Measurements from ENCODE around the gene CYP2E1.

Gene CYP2E1

DNA sequence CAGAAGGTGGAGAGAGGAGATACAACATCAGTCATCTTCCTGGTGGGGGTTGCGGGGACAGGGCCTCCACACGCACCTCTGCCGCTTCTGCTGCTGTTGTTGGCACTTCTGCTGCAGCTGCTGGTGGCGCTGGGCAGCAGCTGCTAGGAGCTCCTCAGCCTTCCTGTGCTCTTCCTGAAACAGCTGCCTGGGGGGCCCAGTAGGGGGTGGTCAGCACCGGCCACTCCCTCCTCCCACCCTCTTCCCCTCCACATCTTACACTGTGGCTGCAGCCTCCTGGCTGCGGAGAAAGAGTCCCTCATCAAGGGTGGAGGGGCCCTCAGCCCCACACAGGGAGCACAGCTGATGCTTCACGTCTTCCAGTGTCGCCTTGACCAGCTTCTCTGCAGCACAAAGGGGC, 28.4 kb downstream of the CYP2E1 start:
- no peak overlapping the region for H3K27ac ChIP-seq
- TF ChIP-seq ZFX (IDR thresholded peaks at IDR 0.05) = no peak
- TF ChIP-seq, protein P1, sequence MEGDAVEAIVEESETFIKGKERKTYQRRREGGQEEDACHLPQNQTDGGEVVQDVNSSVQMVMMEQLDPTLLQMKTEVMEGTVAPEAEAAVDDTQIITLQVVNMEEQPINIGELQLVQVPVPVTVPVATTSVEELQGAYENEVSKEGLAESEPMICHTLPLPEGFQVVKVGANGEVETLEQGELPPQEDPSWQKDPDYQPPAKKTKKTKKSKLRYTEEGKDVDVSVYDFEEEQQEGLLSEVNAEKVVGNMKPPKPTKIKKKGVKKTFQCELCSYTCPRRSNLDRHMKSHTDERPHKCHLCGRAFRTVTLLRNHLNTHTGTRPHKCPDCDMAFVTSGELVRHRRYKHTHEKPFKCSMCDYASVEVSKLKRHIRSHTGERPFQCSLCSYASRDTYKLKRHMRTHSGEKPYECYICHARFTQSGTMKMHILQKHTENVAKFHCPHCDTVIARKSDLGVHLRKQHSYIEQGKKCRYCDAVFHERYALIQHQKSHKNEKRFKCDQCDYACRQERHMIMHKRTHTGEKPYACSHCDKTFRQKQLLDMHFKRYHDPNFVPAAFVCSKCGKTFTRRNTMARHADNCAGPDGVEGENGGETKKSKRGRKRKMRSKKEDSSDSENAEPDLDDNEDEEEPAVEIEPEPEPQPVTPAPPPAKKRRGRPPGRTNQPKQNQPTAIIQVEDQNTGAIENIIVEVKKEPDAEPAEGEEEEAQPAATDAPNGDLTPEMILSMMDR (conservative IDR thresholded peaks at IDR 0.05) = no peak

DNA sequence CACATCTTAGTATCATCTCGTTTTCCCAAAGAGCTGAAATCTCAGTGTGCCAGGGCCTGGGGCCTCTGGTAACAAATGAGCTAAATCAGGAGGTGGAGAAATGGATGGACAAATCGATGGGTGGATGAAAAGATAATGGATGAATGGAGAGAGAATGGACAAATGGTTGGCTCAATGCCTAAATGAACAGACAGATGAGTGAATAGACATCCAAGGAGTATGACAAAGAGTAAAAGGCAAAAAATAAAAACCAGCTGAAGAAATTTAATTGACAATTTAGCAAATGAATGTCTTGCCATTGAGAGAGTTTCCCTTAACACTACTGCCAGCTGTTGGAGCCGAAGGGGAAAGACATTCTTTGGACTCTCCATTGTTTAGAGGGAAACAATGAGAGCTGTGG, 30.2 kb downstream of the CYP2E1 start:
- H3K27ac ChIP-seq = no peak overlapping the region
- TF ChIP-seq, protein P1 (conservative IDR thresholded peaks at IDR 0.05) = no peak
- TF ChIP-seq ZFX (IDR thresholded peaks at IDR 0.05) = no peak

GRCh38 chr10:133559216-133559615, 32.1 kb downstream of the CYP2E1 start:
- no peak overlapping the region for H3K27ac ChIP-seq
- no peak for TF ChIP-seq ZFX (IDR thresholded peaks at IDR 0.05)
- TF ChIP-seq, protein P1 (conservative IDR thresholded peaks at IDR 0.05) = no peak

GRCh38 chr10:133564816-133565215, 37.7 kb downstream of the CYP2E1 start:
- H3K27ac ChIP-seq = no peak overlapping the region
- TF ChIP-seq, protein P1 (conservative IDR thresholded peaks at IDR 0.05) = no peak
- TF ChIP-seq ZFX (IDR thresholded peaks at IDR 0.05) = no peak

DNA sequence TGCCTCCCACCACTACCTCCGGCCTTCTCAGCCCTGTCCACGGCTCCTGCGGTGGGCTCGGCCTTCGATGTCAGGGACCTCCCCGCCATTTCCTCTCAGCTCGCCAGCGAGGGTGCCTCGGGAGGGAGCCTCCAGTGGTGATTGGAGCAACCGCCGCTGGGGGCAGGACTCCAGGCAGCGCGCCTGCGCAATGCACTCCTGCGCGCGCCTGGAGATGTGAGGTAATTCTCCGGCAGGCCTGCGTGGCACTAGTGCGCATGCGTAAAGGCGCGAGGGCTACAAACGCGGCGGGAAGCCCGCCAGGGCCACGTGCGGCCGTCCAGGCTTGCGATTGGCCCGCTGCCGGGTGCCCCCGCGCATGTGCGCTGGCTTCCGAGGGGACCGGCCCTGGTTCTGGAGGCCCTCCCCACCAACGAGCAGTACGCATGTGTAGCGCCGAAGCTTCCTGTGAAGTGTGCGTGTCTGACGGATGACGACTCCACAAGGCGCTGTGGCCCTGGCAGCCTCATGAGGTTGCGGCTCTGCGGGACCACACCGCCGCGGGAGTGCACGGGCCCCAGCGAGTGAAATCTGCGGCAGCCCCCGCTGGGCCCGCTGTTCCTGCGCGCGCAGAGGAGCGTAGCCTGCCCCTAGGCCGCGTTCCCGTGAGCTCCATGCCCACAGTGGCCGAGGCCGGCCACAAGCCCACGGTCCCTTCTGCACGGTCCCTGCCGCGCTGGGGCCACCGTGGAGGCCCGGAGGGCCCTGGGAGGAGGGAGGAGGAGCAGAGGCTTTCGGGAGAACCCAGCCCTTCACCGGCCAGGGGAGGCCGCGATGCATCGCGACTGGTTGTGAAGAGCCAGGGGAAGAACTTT, 38.5 kb downstream of the CYP2E1 start, which contains the start of gene SYCE1:
TSS of gene SYCE1 (minus strand) at position 143 of the 854 bp plus-strand sequence. CDS start at position 89, 54 bp downstream.
- H3K27ac ChIP-seq = no peak within 1 kb of the TSS
- TF ChIP-seq, protein P1 (conservative IDR thresholded peaks at IDR 0.05) = no peak
- no peak for TF ChIP-seq ZFX (IDR thresholded peaks at IDR 0.05)

DNA sequence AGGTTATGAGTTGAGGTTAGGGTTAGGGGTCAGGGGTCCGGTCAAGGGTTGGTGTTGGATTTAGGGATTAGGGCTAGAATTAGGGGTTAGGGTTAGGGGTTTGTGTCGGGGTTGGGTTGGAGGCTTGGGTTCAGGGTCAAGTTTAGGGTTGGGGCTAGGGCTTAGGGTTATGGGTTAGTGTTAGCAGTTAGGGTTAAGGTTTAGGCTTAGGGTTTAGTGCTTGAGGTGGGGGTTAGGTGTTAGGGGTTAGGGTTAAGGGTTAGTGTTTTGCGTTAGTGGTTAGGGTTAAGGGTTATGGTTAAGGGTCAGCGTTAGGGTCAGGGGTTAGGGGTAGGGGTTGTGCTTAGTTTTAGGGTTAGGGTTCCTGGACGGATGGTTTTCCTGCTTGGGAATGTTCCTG, 40.0 kb downstream of the CYP2E1 start:
- TF ChIP-seq ZFX (IDR thresholded peaks at IDR 0.05) = no peak
- TF ChIP-seq, protein P1 (conservative IDR thresholded peaks at IDR 0.05) = no peak
- H3K27ac ChIP-seq = no peak overlapping the region

GRCh38 chr10:133567609-133568286, 40.6 kb downstream of the CYP2E1 start:
- no peak overlapping the region for H3K27ac ChIP-seq
- TF ChIP-seq, protein P1 (conservative IDR thresholded peaks at IDR 0.05) = no peak
- TF ChIP-seq ZFX (IDR thresholded peaks at IDR 0.05) = no peak

Measured in C4-2B (cell line).